GM12891 (cell line): ENCODE measurements around the gene ANKS1B.

ENCODE experiments used
- POLR2A ChIP-seq: IDR thresholded peaks from 2 replicates; pipeline ENCODE4 v1.6.1; 2011; ENCODE audit warnings: low read depth, low read length, control low read depth
- POLR2AphosphoS5 ChIP-seq: IDR thresholded peaks from 2 replicates; pipeline ENCODE4 v1.6.1; 2011; ENCODE audit warnings: low read depth, low read length, control low read depth
- POU2F2 ChIP-seq: IDR thresholded peaks from 2 replicates; pipeline ENCODE4 v1.6.1; 2011; ENCODE audit warnings: low read depth, mild to moderate bottlenecking, control low read depth, low read length, moderate library complexity
- TAF1 ChIP-seq: IDR thresholded peaks from 2 replicates; pipeline ENCODE4 v1.6.1; 2011; ENCODE audit warnings: low read depth, low read length, control low read depth

DNA sequence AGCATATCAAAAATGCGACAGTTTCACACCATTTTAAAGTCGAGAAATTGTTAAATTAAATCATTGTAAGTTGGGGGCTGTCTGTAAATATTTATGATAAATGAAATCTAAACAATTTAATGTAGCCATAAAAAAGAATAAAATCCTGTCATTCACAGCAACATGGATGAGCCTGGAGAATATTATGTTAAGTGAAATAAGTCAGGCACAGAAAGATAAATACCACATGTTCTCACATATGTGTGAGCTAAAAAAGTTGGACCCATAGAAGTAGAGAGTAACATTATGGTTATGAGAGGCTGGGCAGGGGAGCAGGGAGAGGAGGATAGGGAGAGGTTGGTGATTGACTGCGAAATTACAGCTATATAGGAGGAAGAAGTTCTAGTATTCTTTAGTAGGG, 201.3 kb downstream of the ANKS1B start:
- TF ChIP-seq POLR2AphosphoS5 = no peak
- no peak for TF ChIP-seq TAF1
- no peak for TF ChIP-seq POLR2A
- no peak for TF ChIP-seq POU2F2
